Measurements from ENCODE around the gene MEIOB.
"Not testable (repeated sequence)": the region's sequence is repeated elsewhere in the genome, so short reads cannot be mapped to it uniquely, and the experiment has no call there.

Gene MEIOB

GRCh38 chr16:1812732-1813163, 59.2 kb downstream of the MEIOB start:
- DNase-seq (ENCODE audit: low spot score), result peak; percentile 88

- no peak for DNase-seq (ENCODE audit: low spot score)
Measured at GRCh38 chr16:1810536-1810935, 61.4 kb downstream of the MEIOB start.

- no peak for DNase-seq (ENCODE audit: low spot score)
Measured at GRCh38 chr16:1810106-1810505, 61.9 kb downstream of the MEIOB start.

- no peak for DNase-seq (ENCODE audit: low spot score)
Measured at GRCh38 chr16:1809281-1809801, 62.6 kb downstream of the MEIOB start.

- DNase-seq (ENCODE audit: low spot score), result no peak
Measured at GRCh38 chr16:1808691-1809090, 63.3 kb downstream of the MEIOB start.

GRCh38 chr16:1807626-1808025, 64.3 kb downstream of the MEIOB start:
- no peak for DNase-seq (ENCODE audit: low spot score)

GRCh38 chr16:1800701-1801100, 71.3 kb downstream of the MEIOB start:
- peak; percentile 61 for DNase-seq (ENCODE audit: low spot score)

GRCh38 chr16:1799263-1799662, 72.7 kb downstream of the MEIOB start:
- DNase-seq (ENCODE audit: low spot score), result not testable (repeated sequence)

GRCh38 chr16:1794908-1795666, 76.9 kb downstream of the MEIOB start:
- DNase-seq (ENCODE audit: low spot score), result no peak

- DNase-seq (ENCODE audit: low spot score), result no peak
Measured at GRCh38 chr16:1794221-1794871, 77.6 kb downstream of the MEIOB start.

GRCh38 chr16:1793578-1794220, 78.3 kb downstream of the MEIOB start, which contains the start of gene IGFALS:
Gene IGFALS, minus strand, starts transcription at chr16:1793705. Its CDS starts 53 bp downstream, at chr16:1793652.
- DNase-seq (ENCODE audit: low spot score), result no peak

GRCh38 chr16:1792836-1793577, 79.0 kb downstream of the MEIOB start:
- no peak for DNase-seq (ENCODE audit: low spot score)

GRCh38 chr16:1791943-1792812, 79.8 kb downstream of the MEIOB start:
- DNase-seq (ENCODE audit: low spot score), result no peak

- no peak for DNase-seq (ENCODE audit: low spot score)
Measured at GRCh38 chr16:1791256-1791942, 80.6 kb downstream of the MEIOB start.

GRCh38 chr16:1790611-1791255, 81.2 kb downstream of the MEIOB start:
- DNase-seq (ENCODE audit: low spot score), result no peak

GRCh38 chr16:1790261-1790610, 81.7 kb downstream of the MEIOB start:
- no peak for DNase-seq (ENCODE audit: low spot score)

- no peak for DNase-seq (ENCODE audit: low spot score)
Measured at GRCh38 chr16:1789643-1790045, 82.3 kb downstream of the MEIOB start.

- DNase-seq (ENCODE audit: low spot score), result no peak
Measured at GRCh38 chr16:1788708-1789100, 83.3 kb downstream of the MEIOB start.

GRCh38 chr16:1788095-1788707, 83.8 kb downstream of the MEIOB start:
- DNase-seq (ENCODE audit: low spot score), result no peak

All from GM03348 (cell line).